SH-SY5Y (cell line): ENCODE data around the gene PLXNB1.

Experiments used
- GATA2 ChIP-seq: IDR thresholded peaks from 2 replicates; pipeline ENCODE4 v1.6.1; 2011; ENCODE audit warnings: mild to moderate bottlenecking, low read depth, low read length
- GATA3 ChIP-seq: IDR thresholded peaks from 2 replicates; pipeline ENCODE4 v1.6.1; 2011; ENCODE audit warnings: low read depth, mild to moderate bottlenecking, low read length, moderate library complexity

- TF ChIP-seq GATA2 (no peak), GATA3 (no peak)
Measured at GRCh38 chr3:48405971-48406370, 23.9 kb downstream of the PLXNB1 start.
